Motor neuron (in vitro differentiated cells): Measurements from ENCODE around the gene IL17REL. TPM values are rescaled to one million over a fixed set of nuclear protein-coding genes. Genes with fewer than 3 reads are reported as not detected.

ENCODE experiments used
- ATAC-seq, 8 experiments: fragments of 200-7000 bp; cut with Tn5 transposase; replicated peaks in 6 of 8; 2 replicates each; pipeline ENCODE4 v1.8.0; 2021; ENCODE audit warnings: mild to moderate bottlenecking in 8 of 8, moderate library complexity in 8 of 8
- H3K27ac ChIP-seq, 2 donors: fragments of 250-450 bp; sonication (Bioruptor Pico); 2 replicates each; pipeline ENCODE4 v1.9.0; 2021; ENCODE audit warnings: antibody characterized with exemption in 2 of 2, mild to moderate bottlenecking in 2 of 2, moderate library complexity in 1 of 2
- H3K4me1 ChIP-seq, 2 donors: fragments of 250-450 bp; sonication (Bioruptor Pico); replicated peaks in 1 of 2; 2 replicates each; pipeline ENCODE4 v1.6.1; 2021; ENCODE audit warnings: antibody characterized with exemption in 2 of 2, mild to moderate bottlenecking in 2 of 2, moderate library complexity in 1 of 2
- H3K4me3 ChIP-seq, 5 donors: fragments of 250-450 bp; sonication (Bioruptor Pico); 2 replicates each; pipeline ENCODE4 v1.9.0; 2021; ENCODE audit warnings: antibody characterized with exemption in 5 of 5, mild to moderate bottlenecking in 5 of 5, moderate library complexity in 4 of 5
- WGBS, 10 experiments: fragments of 450-650 bp; shearing (Covaris generic); methylation state at CpG; one replicate each; pipeline ENCODE4 v1.0.0; 2022; 5-methylcytosine and 5-hydroxymethylcytosine counted together
- in situ Hi-C, 9 experiments: fragments of 400-800 bp; cut with MboI; loops; one replicate each; pipeline ENCODE4 v1.15.0; 2021; ENCODE audit warnings: low sequenced_read_pairs in 9 of 9, low pct_unique_long_range_greater_than_20kb in 2 of 9; ENCODE audit not compliant: unreplicated experiment in 9 of 9
- total RNA-seq, 8 experiments: library from RNA; unstranded; fragments of 300-600 nt; gene quantifications; 2 replicates each; pipeline versions ENCODE4 v1.2.3 to v1.2.4, GENCODE V29; 2022

IL17REL gene
- total RNA-seq, 8 experiments from 2014 or later: 0.07 to 0.47 (median 0.20) TPM; not detected in 3

DNA sequence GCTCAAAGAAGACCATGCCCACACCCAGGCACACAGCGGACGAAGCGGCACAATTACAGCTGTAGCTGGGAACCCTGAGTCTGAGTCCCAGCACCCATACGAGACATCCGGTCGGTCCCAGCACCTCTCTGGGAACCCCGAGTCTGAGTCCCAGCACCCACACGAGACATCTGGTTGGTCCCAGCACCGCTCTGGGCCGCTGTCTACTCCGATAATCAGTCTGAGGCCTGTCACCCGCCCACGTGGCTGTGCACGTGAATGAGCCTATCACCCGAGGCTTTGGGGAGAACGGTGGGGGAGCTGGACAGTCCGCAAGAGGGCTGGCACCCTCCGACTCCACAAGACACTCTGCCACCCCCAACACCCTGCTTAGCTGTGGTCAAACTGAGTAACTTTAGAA is 39.4 kb upstream of the IL17REL start:
- H3K4me3 ChIP-seq: no peak overlapping the region
- in situ Hi-C loops: no loop called here
- 42 to 87% (median 78%) methylated on average over 1 to 17 of the region's 18 CpGs; no CpG with 5 or more reads in 4 of the 10 experiments for WGBS, 10 experiments
- no peaks in the 10 kb centered on the region for H3K4me1 ChIP-seq
- ATAC-seq: no peak
- H3K27ac ChIP-seq: no peak overlapping the region

DNA sequence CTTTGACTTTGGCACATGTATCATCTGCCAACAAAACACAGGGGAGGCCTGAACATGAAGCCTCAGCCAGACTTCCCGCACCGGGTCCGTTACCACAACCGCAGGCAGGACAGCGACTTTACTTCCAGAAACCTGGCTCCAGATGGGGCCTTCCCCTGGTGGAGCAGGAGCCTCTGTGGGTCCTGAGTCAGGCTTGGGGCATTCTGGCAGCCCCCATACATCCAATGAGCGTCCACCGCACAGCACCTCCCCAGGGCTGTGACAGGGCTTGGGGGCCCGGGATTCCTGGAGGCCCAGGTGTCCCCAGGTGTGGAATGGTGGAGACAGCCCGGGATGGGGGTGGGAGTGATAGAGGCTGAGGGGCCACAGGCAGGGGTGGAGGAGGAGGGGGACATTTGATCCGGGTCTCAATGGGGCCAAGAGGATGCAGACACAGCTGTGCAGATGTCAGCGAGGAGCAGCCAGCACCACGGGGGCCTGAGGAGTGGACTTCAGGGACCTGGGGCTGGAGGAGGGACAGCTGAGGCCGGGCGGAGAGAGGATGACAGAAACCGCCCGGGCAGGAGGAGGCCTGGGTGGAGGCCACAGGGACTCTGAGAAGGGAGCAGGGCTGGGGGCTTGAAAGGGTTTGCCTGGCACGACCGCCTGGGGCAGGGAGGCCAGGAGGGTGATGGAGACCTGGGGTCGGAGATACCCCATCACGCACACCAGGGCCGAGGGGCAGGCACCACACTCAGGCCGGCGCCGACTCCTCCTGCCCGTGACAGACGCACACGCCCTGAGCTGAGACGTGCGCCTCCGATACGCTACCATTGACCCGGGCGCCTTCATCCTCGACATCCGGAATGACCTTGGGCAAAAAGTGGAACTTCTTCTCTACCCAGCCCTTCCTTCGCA is 37.0 kb upstream of the IL17REL start:
- H3K4me1 ChIP-seq: no peaks in the 10 kb centered on the region
- in situ Hi-C loops: loop anchor here in 3 of 9 experiments (25.0 kb wide), 2 partner anchors 112 to 287 kb away; no protein-coding TSS in a partner anchor
- ATAC-seq: no peak
- no peak overlapping the region for H3K27ac ChIP-seq
- 80 to 100% (median 100%) methylated on average over 1 to 3 of the region's 36 CpGs; no CpG with 5 or more reads in 7 of the 10 experiments for WGBS, 10 experiments
- H3K4me3 ChIP-seq: no peak overlapping the region

DNA sequence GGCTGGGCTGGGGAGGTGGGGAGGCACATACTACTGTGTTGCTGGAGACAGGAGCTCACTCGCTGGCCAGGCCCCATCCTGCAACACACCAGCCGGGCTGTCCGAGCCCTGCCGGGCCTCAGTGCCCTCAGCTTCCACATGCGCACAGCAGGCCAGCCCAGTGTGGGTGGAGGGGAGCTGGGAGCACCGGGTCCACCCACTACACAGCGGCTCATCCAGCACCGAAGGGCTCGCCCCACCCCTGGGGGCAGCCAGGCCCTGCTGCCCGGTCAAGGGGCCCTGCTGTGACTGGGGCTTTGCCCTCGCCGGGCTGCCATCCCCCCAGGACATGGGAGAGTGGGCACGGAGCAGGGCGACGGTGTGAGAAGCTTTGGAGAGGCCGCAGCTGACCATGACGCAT is 36.3 kb upstream of the IL17REL start:
- no peaks in the 10 kb centered on the region for H3K4me1 ChIP-seq
- no peak overlapping the region for H3K4me3 ChIP-seq
- in situ Hi-C loops: loop anchor here in 3 of 9 experiments (25.0 kb wide), 2 partner anchors 112 to 287 kb away; no protein-coding TSS in a partner anchor
- ATAC-seq: peak in 1 of 8 experiments; percentile 27
- H3K27ac ChIP-seq: no peak overlapping the region
- 20 to 84% (median 48%) methylated on average over 1 to 5 of the region's 17 CpGs; no CpG with 5 or more reads in 6 of the 10 experiments for WGBS, 10 experiments

- ATAC-seq: peak in 1 of 8 experiments; percentile 44
- 0 to 100% (median 74%) methylated on average over 1 to 5 of the region's 12 CpGs; no CpG with 5 or more reads in 2 of the 10 experiments for WGBS, 10 experiments
- Histone ChIP-seq H3K27ac (no peak overlapping the region), H3K4me3 (no peak overlapping the region), H3K4me1 (no peaks in the 10 kb centered on the region)
- in situ Hi-C loops: loop anchor here in 3 of 9 experiments (25.0 kb wide), 2 partner anchors 111 to 286 kb away; no protein-coding TSS in a partner anchor
Measured at GRCh38 chr22:50048061-50048765, 35.6 kb upstream of the IL17REL start.

DNA sequence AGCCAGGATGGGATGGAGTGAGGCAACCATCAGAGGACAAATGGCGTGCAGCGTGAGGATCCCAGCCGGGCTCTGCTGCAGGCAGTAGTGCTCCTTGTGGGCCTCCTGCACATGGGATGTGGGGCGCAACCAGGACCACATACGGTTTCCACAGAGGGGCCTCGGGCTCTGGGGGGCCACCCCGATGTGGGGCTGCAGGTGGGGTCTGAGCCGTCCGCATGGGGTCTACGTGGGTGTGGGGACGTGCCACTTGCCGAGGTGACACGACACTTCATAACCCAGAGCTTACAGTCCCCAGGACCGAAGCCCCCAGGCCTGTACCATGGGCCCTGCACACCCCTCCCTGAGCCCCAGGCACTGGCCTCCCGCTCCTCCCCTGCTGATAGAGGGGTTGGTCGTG is 34.8 kb upstream of the IL17REL start:
- Histone ChIP-seq H3K4me3 (no peak overlapping the region), H3K27ac (no peak overlapping the region), H3K4me1 (no peaks in the 10 kb centered on the region)
- ATAC-seq: no peak
- 80% methylated on average over 1 of the region's 16 CpGs; no CpG with 5 or more reads in 9 of the 10 experiments for WGBS, 10 experiments
- in situ Hi-C loops: loop anchor here in 3 of 9 experiments (25.0 kb wide), 2 partner anchors 110 to 285 kb away; no protein-coding TSS in a partner anchor

DNA sequence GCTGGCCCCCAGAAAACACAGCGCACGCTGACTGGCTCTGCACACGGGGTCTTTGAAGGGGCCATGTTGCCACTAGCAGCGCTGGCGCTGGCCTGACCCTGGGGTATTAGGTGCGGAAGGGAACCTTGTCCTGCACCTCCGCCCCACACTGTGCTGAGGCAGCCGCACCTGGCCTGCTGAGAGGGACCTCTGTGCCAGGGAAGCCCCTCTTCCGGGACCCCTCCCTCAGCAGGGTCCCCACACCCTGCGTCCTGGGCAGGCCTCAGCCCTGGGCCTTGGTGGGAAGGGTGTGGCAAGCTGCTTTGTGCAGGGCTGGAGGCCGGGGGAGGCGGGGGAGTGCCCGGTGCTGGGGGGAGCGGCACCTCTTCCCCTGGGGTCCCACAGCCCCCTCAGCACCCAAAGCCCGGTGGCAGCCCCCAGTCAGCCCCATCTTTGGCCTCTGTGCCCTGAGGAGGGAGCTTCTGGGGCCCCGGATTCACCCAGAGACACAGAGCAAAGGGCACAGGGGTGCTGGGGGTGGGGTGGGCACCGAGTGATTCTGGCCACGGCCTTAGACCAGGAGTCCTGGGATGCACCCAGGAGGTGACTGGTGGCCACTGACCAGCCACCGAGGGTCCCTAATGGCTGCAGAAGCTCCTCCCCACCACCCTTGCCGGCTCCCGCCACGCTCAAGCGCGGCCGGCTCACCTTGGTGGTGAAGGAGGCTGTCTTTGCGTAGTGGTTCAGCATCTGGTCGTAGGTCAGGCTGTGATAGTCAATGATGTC is 34.1 kb upstream of the IL17REL start:
- Histone ChIP-seq H3K4me1 (no peaks in the 10 kb centered on the region), H3K27ac (no peak overlapping the region), H3K4me3 (no peak overlapping the region)
- 100% methylated on average over 2 of the region's 27 CpGs; no CpG with 5 or more reads in 9 of the 10 experiments for WGBS, 10 experiments
- in situ Hi-C loops: loop anchor here in 3 of 9 experiments (25.0 kb wide), 2 partner anchors 109 to 284 kb away; no protein-coding TSS in a partner anchor
- ATAC-seq: peak in 1 of 8 experiments; percentile 22

- peak in 3 of 8 experiments; percentile 9 to 21 (median 9) for ATAC-seq
- H3K4me3 ChIP-seq: no peak overlapping the region
- H3K4me1 ChIP-seq: no peaks in the 10 kb centered on the region
- in situ Hi-C loops: loop anchor here in 3 of 9 experiments (25.0 kb wide), 2 partner anchors 109 to 284 kb away; no protein-coding TSS in a partner anchor
- 100% methylated on average over 1 of the region's 19 CpGs; no CpG with 5 or more reads in 8 of the 10 experiments for WGBS, 10 experiments
- no peak overlapping the region for H3K27ac ChIP-seq
Measured at GRCh38 chr22:50046019-50046415, 33.5 kb upstream of the IL17REL start.

DNA sequence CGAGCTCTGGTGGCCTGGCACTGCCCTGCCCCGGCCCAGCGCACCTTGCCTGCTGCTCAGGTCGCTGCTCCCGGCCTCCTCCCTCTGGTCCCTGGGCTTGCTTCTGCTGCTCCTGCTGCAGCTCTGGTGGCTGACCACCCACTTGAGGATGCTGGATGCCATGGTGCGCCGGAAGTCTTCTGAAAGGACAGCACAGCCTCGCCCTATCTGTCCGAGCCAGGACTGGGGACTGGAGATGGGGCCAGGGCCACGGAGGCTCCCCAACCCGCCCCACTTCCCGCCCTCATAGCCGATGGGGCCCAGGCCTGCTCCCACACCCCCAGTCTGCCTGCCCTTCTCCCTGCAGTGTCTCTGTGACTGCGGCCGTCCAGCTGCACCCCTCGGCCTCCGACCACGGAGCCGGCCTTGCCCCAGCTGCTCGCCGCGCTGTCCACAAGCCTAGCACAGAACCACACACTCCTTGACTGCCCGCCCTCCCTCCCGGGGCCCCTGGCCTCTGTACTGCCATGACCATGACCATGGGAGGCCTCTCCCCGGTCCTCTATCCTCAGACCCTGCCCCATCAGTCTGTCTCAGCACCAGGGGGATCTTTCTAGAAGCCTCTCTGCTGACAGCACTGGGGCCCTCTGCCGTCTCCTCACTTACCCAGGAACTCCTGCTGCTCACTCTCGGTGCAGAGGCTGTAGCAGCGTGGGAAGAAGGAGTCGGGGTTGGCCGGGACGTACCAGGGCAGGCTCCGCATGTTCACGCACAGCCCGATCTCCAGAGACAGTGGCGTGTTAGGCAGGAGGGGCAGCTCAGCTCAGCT is 32.9 kb upstream of the IL17REL start:
- H3K4me1 ChIP-seq: no peaks in the 10 kb centered on the region
- WGBS, 10 experiments: 68% methylated on average over 4 of the region's 35 CpGs; no CpG with 5 or more reads in 9 of the 10 experiments
- H3K4me3 ChIP-seq: no peak overlapping the region
- in situ Hi-C loops: loop anchor here in 3 of 9 experiments (25.0 kb wide), 2 partner anchors 108 to 283 kb away; no protein-coding TSS in a partner anchor
- peak in 5 of 8 experiments; percentile 12 to 44 (median 41) for ATAC-seq
- H3K27ac ChIP-seq: no peak overlapping the region

- Histone ChIP-seq H3K4me3 (no peak overlapping the region), H3K27ac (no peak overlapping the region), H3K4me1 (no peaks in the 10 kb centered on the region)
- in situ Hi-C loops: loop anchor here in 3 of 9 experiments (25.0 kb wide), 2 partner anchors 107 to 282 kb away; no protein-coding TSS in a partner anchor
- 18 to 92% (median 70%) methylated on average over 4 to 8 of the region's 30 CpGs; no CpG with 5 or more reads in 3 of the 10 experiments for WGBS, 10 experiments
- no peak for ATAC-seq
Measured at GRCh38 chr22:50044485-50045118, 32.0 kb upstream of the IL17REL start.

DNA sequence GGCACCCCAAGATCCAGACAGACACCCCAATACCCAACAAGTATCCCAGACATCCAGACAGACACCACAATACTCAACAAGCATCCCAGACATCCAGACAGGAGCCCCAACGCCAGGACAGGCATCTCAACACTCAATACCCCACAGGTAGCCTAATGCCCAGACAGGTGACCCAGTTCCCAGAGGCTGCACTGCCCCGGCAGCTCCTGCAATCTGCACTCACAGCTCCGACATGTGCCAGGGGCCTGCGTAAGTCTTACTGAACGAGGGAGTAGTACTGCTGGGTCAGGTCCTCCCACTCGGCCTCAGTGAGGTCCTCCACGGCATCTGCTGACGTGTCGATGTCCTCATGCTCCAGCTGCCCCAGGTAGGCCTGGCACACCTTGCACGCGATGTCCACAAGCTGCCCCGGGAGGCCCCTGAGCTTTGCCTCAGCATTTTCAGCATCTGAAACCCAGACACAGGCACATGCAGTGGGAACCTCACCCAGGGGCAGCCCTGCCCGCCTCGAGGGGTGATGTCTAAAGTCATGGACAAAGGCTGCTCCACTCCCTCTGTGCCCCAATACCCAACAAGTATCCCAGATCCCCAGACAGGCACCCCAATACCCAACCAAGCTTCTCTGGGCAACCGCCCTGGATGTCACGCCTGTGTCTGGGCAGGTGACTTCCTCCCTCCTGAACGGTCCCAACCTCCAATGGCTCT is 28.9 kb upstream of the IL17REL start:
- 49 to 88% (median 55%) methylated on average over 1 to 5 of the region's 17 CpGs; no CpG with 5 or more reads in 6 of the 10 experiments for WGBS, 10 experiments

More for the DNA sequence above, 28.9 kb upstream of the IL17REL start:
- H3K4me1 ChIP-seq: no peaks in the 10 kb centered on the region
- H3K4me3 ChIP-seq: no peak overlapping the region
- ATAC-seq: no peak
- in situ Hi-C loops: loop anchor here in 3 of 9 experiments (25.0 kb wide), 2 partner anchors 104 to 279 kb away; no protein-coding TSS in a partner anchor
- no peak overlapping the region for H3K27ac ChIP-seq
